NCI-H524 (cell line): ENCODE results near the gene COTL1.
A peak's percentile ranks its signal among the peaks of the same experiment; 100 is the strongest.

Source experiments
- DNase-seq, 2 experiments: peaks; one replicate each; lab custom pipeline; 2025; lab: John Stamatoyannopoulos, UW

Gene COTL1

DNA sequence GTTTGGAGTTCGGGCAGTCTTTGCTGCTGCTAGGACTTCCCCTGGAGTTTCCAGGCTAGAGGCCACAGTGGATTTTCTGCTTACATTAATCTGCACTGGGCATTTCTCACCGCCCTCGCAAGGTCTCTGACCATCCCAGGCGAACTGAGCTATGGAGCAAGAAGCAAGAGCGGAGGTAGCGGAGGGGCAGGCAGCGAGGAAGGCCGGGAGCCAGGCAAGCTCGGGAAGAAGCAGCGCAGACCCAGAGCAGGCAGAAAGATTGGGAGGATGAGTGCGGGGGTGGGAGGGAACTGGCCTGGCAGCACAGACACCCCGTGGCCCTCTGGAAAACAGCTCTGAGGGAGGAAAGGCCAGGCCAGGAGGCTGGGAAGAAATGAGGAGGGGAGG, 3.8 kb downstream of the COTL1 start:
- no peak for DNase-seq

DNA sequence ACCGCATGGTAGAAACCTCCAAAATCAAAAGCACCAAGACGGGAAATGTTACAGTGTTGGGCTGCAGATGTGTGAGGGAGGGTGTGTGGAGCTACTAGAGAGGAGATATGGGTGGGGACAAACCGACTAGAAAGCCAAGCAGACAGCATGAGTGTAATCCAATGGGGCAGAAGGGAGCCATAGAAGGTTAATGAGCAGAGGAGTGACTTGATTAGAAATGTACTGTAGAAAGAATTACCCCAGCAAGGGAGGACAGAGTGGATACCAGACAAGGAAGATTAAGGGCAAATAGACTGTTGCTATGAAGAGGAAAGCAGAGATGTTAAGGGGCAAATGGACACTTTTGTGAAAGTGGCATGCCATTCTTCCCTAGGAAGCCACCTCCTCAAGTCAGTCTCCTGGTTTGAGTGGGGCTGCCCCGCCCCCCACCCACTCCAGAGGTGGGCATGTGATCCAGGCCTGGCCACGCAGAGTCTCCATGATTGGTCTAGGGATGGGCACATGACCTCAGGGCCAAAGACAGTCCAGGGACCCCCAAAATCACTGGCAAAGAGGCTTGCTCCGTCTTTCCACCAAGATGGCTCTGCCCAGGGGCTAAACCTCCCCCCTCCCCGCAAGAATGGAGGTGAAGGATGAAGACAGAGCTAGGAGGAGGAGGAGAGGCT, 4.3 kb downstream of the COTL1 start:
- no peak for DNase-seq

- no peak for DNase-seq
These were observed 5.2 kb downstream of the COTL1 start for GRCh38 chr16:84612686-84613085.

DNA sequence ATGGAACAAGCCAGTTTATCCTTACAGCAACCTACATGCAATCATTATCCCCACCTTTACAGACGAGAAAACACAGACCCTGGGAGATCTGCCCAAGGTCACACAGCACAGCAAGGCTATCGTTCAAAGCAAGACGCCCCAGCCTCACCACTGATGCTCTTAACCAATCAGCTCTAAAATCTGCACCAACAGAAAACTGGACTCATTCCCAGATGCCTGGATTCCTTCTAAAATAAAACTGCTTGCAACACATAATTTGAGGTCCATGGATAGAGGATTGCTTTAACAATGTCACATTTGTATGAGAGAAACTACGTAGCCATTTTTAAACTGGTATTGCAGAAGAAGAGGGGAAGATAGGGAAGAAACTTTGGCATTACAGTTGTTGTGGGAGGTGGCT, 6.8 kb downstream of the COTL1 start:
- DNase-seq = no peak

- DNase-seq = no peak
These were observed 7.5 kb downstream of the COTL1 start for GRCh38 chr16:84610376-84610775.

DNA sequence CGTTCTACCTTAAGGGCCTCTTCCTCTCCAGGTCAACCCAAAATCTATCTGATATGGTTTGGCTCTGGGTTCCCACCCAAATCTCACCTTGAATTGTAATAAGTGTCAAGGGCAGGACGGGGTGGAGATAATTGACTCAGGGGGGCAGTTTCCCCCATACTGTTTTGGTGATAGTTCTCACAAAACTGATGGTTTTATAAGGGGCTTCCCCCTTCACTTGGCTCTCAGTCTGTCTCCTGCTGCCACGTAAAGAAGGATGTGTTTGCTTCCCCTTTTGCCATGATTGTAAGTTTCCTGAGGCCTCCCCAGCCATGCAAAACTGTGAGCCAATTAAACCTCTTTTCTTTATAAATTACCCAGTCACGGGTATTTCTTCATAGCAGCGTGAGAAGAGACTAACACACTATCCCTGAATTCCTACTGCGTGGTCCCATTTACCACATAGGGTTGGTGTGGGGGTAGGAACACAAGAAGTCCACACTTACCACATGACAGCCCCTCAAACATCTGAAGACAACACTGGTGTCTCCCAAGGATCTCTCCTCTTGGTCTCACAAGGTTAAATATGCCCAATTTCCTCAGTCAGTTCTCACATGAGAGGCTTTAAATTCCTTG, 8.2 kb downstream of the COTL1 start:
- DNase-seq = no peak

DNA sequence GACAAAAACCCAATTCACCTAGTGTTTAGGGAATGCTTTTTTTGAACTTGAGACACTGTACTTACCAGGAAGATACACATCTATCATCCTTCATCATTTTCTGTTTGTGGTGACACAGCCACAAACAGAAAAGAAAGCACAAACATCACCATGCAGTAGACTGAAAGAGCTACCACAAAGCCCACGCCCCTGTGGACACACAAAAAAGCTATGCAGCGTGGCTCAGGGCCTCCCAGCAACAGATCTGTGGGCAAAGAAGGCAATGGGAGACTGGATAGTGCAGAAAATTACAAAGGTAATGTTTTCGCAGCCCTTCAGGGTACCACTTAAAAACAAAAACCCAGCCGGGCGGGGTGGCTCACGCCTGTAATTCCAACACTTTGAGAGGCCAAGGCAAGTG, 9.6 kb downstream of the COTL1 start:
- no peak for DNase-seq

- no peak for DNase-seq
These were observed 10.2 kb downstream of the COTL1 start for GRCh38 chr16:84607694-84608093.

GRCh38 chr16:84607061-84607460, 10.8 kb downstream of the COTL1 start:
- no peak for DNase-seq

DNA sequence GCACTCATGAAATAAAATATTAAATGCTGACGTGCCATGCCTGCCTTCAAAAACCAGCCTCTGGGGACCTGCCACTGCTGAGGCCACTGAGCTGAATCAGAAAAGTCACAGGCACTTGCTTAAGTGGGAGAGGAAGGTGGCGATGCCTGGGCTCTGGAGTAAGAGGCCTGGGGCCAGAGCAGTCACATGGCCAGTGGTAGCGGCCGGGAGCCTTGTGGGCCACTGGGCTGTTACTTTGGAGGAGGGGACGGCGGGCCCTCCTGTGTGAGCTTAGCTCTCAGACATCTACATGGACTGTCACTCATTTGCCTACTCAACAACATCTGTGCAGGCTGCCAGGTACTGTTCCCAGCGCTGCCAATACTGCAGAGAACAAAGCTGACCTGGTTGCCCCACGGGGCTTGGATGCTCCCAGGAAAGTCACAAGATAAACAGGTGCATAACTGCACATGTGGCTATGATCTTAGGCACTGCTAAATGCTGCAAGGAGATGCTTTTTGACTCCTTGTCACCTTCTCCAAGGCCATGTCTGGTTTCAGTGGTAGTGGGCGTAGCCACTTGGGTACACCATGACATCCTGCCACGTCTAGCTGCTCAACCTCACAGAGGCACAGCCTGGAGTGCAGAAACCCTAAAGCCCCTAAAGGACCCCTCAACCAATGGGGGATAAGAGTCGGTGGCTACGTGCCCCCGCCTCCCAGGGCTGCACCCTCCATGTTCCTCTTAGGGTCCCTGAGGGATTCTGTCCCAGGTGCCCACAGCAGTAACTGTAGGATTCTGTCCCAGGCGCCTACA, 11.6 kb downstream of the COTL1 start:
- DNase-seq = no peak

DNA sequence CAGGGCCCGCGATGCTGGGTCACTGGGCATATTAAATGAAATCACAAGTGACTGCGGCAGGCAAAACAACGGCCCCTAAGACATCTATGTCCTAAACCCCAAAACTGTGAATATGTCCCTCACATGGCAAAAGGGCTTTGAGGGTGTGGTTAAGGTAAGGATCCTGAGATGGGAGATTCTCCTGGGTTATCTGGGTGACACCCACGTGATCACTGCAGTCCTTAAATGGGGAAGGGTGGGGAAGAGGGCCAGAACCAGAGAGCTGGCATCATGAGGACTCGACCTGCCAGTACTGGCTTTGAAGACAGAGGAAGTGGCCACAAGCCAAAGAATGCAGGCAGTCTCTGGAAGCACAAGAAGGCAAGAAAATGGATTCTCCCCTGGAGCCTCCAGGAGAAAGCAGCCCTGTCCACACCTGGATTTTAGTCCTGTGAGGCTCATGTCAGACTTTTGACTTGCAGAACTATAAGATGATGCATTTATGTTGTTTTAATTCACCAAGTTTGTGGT, 12.5 kb downstream of the COTL1 start:
- DNase-seq = no peak

- no peak for DNase-seq
These were observed 13.3 kb downstream of the COTL1 start for GRCh38 chr16:84604477-84605013.

DNA sequence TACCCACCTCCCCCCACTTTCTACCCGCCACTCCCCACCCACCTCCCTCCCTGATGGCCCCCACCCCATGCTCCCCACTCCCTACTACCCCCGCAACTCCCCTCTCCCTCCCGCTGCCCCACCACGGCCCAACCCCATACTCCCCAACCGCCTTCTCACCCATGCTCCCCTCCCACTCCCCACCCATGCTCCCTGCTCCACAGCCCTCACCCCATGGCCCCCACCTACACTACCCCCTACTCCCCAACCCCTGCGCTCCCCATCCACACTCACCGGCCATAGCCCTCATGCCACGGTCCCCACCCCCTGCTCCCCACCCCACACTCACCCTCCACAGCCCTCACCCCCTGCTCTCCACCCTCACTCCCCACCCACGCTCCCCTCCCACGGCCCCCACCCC, 13.9 kb downstream of the COTL1 start:
- no peak for DNase-seq

GRCh38 chr16:84603140-84603816, 14.6 kb downstream of the COTL1 start:
- DNase-seq = no peak

DNA sequence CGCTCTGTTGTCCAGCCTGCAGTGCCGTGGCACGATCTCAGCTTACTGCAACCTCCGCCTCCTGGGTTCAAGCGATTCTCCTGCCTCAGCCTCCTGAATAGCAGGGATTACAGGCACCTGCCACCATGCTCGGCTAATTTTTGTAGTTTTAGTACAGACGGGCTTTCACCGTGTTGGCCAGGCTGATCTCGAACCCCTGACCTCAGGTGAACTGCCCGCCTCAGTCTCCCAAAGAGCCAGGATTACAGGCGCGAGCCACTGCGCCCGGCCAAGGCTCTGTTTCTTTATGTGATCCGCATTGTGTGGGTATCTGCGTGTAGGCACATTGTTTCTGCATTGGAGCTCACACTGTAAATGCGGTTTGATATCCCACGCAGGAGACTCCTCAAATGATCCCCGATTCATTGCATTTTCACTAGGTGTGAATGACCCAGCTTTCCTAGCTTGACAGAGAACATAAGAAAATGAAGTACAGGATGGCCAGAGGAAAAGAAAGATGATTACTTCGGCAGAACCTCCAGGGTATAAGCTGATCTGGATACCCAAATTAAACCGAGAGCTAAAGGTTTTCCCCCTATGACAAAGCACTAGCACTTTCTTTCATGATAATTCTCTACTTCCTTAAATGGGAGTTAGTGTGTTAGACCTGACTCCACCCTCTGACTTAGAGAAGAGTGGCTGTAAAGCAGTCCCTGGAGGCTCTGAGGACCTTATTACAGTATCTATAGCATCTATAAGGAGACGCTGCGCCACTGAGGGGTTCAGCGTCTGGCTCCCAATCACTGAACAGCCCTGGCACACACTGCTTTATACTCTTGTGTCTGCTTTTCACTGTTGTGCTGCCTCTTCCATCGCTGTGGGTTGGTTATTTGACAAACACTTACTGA, 17.3 kb downstream of the COTL1 start:
- peak in 1 of 2 experiments; percentile 36 for DNase-seq

DNA sequence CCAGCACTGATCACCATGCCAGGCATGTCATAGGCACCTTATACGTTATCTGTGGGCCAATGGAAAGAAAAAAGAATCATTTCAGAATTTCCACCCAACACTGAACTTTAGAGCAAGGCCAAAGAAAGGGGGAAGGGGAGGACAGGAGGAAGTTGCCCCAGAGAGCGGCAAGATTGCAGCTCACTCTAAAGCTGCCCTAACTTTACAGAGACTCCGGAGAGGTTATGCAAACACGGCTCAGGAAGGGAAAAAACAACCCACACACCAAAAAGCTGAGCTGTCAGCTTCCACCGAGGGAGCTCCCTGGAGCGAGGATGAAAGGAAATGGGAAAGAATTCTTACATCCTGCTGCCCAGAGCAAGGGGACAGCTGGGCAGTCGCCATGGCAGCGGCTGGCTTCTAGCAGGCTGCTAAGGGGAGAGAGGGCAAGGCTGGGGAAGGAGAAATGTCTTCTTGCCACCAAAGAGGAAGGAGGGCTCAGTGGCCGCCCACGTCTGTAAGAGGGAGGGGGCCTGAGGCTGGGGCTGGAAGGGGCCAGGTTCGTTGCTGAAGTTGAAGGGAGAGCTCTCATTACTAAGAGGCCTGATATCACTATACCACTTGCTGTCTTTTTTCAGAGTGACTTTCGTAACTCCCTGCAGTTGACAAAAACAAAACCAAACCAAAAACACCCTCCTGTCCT, 18.2 kb downstream of the COTL1 start:
- peak; percentile 35 to 74 for DNase-seq

GRCh38 chr16:84598360-84598759, 19.5 kb downstream of the COTL1 start:
- no peak for DNase-seq

DNA sequence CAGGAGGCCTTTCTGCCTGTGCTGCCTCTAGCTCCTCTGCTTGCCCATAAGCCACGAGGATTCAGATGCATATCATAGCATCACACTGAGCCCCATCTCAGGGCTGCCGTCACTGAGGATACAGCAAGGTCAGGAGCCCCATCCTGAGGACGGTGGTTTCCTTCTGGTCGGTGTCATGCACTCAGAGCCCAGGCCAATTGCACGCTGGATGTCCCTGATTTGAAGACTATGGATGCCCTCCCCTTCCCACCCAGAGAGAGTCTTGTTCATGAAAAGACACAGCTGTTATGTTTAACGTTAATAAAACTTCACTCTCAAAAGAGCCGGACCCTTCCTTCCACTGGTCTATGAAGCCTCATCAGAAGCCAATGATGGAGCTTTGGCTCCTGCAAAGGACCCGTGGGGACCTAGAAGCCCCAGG, 19.9 kb downstream of the COTL1 start:
- DNase-seq = no peak

DNA sequence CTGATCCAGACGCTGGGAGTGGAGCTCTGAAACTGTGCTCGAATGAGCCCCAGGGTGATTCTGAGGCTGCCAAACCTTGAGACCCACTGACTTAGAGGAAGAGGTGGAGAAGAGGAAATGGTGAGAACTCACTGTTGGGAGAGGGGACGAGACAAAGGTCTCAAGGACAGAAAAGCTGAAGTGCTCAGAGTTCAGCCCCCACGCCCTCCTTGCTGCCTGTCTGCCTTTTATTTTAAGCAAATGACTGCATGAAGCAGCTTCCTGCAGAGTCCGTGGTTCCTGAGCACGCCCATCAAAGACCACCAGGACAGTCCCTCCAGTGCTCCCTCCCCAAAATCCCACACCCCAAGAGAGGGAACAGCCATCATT, 20.4 kb downstream of the COTL1 start:
- no peak for DNase-seq

- DNase-seq = no peak
These were observed 20.9 kb downstream of the COTL1 start for GRCh38 chr16:84596801-84597527.
